HG03442 (cell line): Measurements from ENCODE around the gene C16orf92.

Experiments used
- ATAC-seq: cut with Tn5 transposase; IDR thresholded peaks from one replicate; pipeline ENCODE4 v1.9.1; 2021; ENCODE audit warnings: mild to moderate bottlenecking, moderate library complexity; ENCODE audit not compliant: unreplicated experiment

Gene C16orf92

GRCh38 chr16:29988346-29989075, 34.5 kb upstream of the C16orf92 start:
- ATAC-seq, result no peak

- ATAC-seq, result no peak
These were observed 33.7 kb upstream of the C16orf92 start for GRCh38 chr16:29989111-29989858.

- ATAC-seq, result no peak
These were observed 33.0 kb upstream of the C16orf92 start for GRCh38 chr16:29990034-29990433.

GRCh38 chr16:29990883-29991570, 32.0 kb upstream of the C16orf92 start:
- ATAC-seq, result no peak

- no peak for ATAC-seq
These were observed 31.5 kb upstream of the C16orf92 start for GRCh38 chr16:29991571-29991904.

GRCh38 chr16:29992344-29992967, 30.5 kb upstream of the C16orf92 start:
- no peak for ATAC-seq

GRCh38 chr16:29993191-29993902, 29.7 kb upstream of the C16orf92 start:
- ATAC-seq, result no peak

GRCh38 chr16:29993903-29994599, 28.9 kb upstream of the C16orf92 start:
- ATAC-seq, result no peak

GRCh38 chr16:29994600-29995323, 28.2 kb upstream of the C16orf92 start:
- peak; percentile 21 for ATAC-seq

- peak; percentile 45 for ATAC-seq
These were observed 27.6 kb upstream of the C16orf92 start, which contains the start of gene HIRIP3 for GRCh38 chr16:29995324-29995910. HIRIP3 (minus strand) TSS chr16:29995617; CDS start chr16:29995605, 12 bp downstream.

GRCh38 chr16:29995911-29996765, 26.9 kb upstream of the C16orf92 start, which contains the start of gene INO80E:
INO80E (plus strand) TSS chr16:29996241; CDS start chr16:29996311, 70 bp downstream.
- ATAC-seq, result peak; percentile 90

GRCh38 chr16:29996766-29997250, 26.2 kb upstream of the C16orf92 start:
- no peak for ATAC-seq

- ATAC-seq, result no peak
These were observed 23.4 kb upstream of the C16orf92 start for GRCh38 chr16:29999605-30000004.

GRCh38 chr16:30000735-30001631, 22.0 kb upstream of the C16orf92 start:
- no peak for ATAC-seq

GRCh38 chr16:30002614-30003346, 20.2 kb upstream of the C16orf92 start:
- ATAC-seq, result no peak
